Measurements from ENCODE around the gene DDX42. TPM values are rescaled to one million over a fixed set of nuclear protein-coding genes. Genes with fewer than 3 reads are reported as not detected.

Gene DDX42
- total and polyA plus RNA-seq, 2 experiments from 2014 or later: 57.8 to 101 TPM

DNA sequence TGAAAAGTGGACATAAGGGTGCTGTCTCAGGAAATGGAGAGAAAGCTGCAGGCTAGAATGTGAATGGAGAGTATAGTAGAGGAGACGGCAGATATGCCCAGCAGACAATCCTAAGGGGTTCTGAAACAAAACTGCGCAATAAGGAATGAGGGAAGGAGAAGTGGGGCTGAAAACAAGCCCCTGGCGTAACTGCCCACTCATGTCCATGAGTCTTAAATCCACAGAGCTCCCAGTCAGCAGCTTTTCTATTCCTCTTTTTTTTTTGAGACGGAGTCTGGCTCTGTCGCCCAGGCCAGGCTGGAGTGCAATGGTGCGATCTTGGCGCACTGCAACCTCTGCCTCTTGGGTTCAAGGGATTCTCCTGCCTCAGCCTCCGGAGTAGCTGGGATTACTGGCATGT, 38.3 kb upstream of the DDX42 start:
- no peaks in the 10 kb centered on the region; the same call in 1 of the 2 replicates for H4K20me1 ChIP-seq (replicated peaks; ENCODE audit: insufficient read depth)
- H3K27ac Mint-ChIP-seq: no peak overlapping the region
- H3F3A ChIP-seq (replicated peaks; ENCODE audit: low read depth): no peaks in the 10 kb centered on the region
- peaks cover 7% of the 10 kb centered on the region; the same call in 1 of the 2 replicates for H3K4me1 ChIP-seq (ENCODE audit: insufficient read depth)
- H3K4me3 Mint-ChIP-seq: no peak overlapping the region
- peaks cover 6% of the 10 kb centered on the region; the same call in 2 of the 3 replicates for H3K4me1 Mint-ChIP-seq
- H3K4me3 ChIP-seq: no peak overlapping the region
- no peaks in the 10 kb centered on the region for H3K36me3 ChIP-seq (ENCODE audit: insufficient read depth)
- peaks cover 10% of the 10 kb centered on the region for H3K79me2 ChIP-seq (replicated peaks; ENCODE audit: insufficient read depth)
- H2AFZ ChIP-seq: no peak overlapping the region
- no peak for TF ChIP-seq EZH2 (IDR thresholded peaks at IDR 0.05; ENCODE audit: low read depth, unreplicated experiment)
- TF ChIP-seq, protein P1, sequence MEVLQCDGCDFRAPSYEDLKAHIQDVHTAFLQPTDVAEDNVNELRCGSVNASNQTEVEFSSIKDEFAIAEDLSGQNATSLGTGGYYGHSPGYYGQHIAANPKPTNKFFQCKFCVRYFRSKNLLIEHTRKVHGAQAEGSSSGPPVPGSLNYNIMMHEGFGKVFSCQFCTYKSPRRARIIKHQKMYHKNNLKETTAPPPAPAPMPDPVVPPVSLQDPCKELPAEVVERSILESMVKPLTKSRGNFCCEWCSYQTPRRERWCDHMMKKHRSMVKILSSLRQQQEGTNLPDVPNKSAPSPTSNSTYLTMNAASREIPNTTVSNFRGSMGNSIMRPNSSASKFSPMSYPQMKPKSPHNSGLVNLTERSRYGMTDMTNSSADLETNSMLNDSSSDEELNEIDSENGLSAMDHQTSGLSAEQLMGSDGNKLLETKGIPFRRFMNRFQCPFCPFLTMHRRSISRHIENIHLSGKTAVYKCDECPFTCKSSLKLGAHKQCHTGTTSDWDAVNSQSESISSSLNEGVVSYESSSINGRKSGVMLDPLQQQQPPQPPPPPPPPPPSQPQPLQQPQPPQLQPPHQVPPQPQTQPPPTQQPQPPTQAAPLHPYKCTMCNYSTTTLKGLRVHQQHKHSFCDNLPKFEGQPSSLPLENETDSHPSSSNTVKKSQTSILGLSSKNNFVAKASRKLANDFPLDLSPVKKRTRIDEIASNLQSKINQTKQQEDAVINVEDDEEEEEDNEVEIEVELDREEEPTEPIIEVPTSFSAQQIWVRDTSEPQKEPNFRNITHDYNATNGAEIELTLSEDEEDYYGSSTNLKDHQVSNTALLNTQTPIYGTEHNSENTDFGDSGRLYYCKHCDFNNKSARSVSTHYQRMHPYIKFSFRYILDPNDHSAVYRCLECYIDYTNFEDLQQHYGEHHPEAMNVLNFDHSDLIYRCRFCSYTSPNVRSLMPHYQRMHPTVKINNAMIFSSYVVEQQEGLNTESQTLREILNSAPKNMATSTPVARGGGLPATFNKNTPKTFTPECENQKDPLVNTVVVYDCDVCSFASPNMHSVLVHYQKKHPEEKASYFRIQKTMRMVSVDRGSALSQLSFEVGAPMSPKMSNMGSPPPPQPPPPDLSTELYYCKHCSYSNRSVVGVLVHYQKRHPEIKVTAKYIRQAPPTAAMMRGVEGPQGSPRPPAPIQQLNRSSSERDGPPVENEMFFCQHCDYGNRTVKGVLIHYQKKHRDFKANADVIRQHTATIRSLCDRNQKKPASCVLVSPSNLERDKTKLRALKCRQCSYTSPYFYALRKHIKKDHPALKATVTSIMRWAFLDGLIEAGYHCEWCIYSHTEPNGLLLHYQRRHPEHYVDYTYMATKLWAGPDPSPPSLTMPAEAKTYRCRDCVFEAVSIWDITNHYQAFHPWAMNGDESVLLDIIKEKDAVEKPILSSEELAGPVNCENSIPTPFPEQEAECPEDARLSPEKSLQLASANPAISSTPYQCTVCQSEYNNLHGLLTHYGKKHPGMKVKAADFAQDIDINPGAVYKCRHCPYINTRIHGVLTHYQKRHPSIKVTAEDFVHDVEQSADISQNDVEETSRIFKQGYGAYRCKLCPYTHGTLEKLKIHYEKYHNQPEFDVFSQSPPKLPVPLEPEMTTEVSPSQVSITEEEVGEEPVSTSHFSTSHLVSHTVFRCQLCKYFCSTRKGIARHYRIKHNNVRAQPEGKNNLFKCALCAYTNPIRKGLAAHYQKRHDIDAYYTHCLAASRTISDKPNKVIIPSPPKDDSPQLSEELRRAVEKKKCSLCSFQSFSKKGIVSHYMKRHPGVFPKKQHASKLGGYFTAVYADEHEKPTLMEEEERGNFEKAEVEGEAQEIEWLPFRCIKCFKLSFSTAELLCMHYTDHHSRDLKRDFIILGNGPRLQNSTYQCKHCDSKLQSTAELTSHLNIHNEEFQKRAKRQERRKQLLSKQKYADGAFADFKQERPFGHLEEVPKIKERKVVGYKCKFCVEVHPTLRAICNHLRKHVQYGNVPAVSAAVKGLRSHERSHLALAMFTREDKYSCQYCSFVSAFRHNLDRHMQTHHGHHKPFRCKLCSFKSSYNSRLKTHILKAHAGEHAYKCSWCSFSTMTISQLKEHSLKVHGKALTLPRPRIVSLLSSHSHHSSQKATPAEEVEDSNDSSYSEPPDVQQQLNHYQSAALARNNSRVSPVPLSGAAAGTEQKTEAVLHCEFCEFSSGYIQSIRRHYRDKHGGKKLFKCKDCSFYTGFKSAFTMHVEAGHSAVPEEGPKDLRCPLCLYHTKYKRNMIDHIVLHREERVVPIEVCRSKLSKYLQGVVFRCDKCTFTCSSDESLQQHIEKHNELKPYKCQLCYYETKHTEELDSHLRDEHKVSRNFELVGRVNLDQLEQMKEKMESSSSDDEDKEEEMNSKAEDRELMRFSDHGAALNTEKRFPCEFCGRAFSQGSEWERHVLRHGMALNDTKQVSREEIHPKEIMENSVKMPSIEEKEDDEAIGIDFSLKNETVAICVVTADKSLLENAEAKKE (CRISPR knock-in tag; IDR thresholded peaks at IDR 0.05): no peak
- no peak for TF ChIP-seq STAT1 (IDR thresholded peaks at IDR 0.05; ENCODE audit: unreplicated experiment)
- TF ChIP-seq, protein P2, sequence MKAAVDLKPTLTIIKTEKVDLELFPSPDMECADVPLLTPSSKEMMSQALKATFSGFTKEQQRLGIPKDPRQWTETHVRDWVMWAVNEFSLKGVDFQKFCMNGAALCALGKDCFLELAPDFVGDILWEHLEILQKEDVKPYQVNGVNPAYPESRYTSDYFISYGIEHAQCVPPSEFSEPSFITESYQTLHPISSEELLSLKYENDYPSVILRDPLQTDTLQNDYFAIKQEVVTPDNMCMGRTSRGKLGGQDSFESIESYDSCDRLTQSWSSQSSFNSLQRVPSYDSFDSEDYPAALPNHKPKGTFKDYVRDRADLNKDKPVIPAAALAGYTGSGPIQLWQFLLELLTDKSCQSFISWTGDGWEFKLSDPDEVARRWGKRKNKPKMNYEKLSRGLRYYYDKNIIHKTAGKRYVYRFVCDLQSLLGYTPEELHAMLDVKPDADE (IDR thresholded peaks at IDR 0.05): no peak
- TF ChIP-seq CREB1 (CRISPR knock-in tag; IDR thresholded peaks at IDR 0.05; ENCODE audit: low read depth): no peak
- TF ChIP-seq, protein P3, sequence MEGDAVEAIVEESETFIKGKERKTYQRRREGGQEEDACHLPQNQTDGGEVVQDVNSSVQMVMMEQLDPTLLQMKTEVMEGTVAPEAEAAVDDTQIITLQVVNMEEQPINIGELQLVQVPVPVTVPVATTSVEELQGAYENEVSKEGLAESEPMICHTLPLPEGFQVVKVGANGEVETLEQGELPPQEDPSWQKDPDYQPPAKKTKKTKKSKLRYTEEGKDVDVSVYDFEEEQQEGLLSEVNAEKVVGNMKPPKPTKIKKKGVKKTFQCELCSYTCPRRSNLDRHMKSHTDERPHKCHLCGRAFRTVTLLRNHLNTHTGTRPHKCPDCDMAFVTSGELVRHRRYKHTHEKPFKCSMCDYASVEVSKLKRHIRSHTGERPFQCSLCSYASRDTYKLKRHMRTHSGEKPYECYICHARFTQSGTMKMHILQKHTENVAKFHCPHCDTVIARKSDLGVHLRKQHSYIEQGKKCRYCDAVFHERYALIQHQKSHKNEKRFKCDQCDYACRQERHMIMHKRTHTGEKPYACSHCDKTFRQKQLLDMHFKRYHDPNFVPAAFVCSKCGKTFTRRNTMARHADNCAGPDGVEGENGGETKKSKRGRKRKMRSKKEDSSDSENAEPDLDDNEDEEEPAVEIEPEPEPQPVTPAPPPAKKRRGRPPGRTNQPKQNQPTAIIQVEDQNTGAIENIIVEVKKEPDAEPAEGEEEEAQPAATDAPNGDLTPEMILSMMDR (conservative IDR thresholded peaks at IDR 0.05; ENCODE audit: low read depth in 2 of 2): no peak
- TF ChIP-seq JUNB (IDR thresholded peaks at IDR 0.05; ENCODE audit: unreplicated experiment): no peak
- no peak for TF ChIP-seq EZH2phosphoT487 (IDR thresholded peaks at IDR 0.05; ENCODE audit: unreplicated experiment)
- no peak overlapping the region for H3K27ac ChIP-seq (ENCODE audit: low read depth)
- no peaks in the 10 kb centered on the region for H3K27me3 ChIP-seq (ENCODE audit: insufficient read depth)
- no peak for ATAC-seq
- no peaks in the 10 kb centered on the region for H3K9me3 Mint-ChIP-seq
- H3K27me3 Mint-ChIP-seq (ENCODE audit: insufficient read depth, low read depth, poor library complexity): no peaks in the 10 kb centered on the region
- no peaks in the 10 kb centered on the region for H3K9me2 ChIP-seq (ENCODE audit: insufficient read depth)
- DNase-seq (ENCODE audit: low spot score): no peak
- H3K36me3 Mint-ChIP-seq (ENCODE audit: low read depth): no peaks in the 10 kb centered on the region
- no peak overlapping the region for H3K4me2 ChIP-seq
